ENCODE data around the gene MAML3.

- TF ChIP-seq, protein P1, sequence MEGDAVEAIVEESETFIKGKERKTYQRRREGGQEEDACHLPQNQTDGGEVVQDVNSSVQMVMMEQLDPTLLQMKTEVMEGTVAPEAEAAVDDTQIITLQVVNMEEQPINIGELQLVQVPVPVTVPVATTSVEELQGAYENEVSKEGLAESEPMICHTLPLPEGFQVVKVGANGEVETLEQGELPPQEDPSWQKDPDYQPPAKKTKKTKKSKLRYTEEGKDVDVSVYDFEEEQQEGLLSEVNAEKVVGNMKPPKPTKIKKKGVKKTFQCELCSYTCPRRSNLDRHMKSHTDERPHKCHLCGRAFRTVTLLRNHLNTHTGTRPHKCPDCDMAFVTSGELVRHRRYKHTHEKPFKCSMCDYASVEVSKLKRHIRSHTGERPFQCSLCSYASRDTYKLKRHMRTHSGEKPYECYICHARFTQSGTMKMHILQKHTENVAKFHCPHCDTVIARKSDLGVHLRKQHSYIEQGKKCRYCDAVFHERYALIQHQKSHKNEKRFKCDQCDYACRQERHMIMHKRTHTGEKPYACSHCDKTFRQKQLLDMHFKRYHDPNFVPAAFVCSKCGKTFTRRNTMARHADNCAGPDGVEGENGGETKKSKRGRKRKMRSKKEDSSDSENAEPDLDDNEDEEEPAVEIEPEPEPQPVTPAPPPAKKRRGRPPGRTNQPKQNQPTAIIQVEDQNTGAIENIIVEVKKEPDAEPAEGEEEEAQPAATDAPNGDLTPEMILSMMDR (IDR thresholded peaks at IDR 0.05): no peak
- TF ChIP-seq POLR2A (IDR thresholded peaks at IDR 0.05): no peak
Observed at GRCh38 chr4:140154572-140154891, 548 bp upstream of the MAML3 start.

Measured in uterus (tissue), 2 donors.